OCI-LY7 (cell line): ENCODE data around the gene SSU72. TPM values are rescaled to one million over a fixed set of nuclear protein-coding genes. Genes with fewer than 3 reads are reported as not detected.

Source experiments
- BruUV-seq: library from RNA; stranded (reverse); fragments of 400-500 nt; replicated peaks from 2 replicates; lab custom pipeline; 2021; lab: Mats Ljungman, UMichigan
- CTCF ChIA-PET: fragments of 300-600 bp; sonication (Branson Sonifier 250); formaldehyde crosslinking; loops from one replicate; lab custom pipeline; 2022; ENCODE audit warnings: antibody characterized with exemption; ENCODE audit not compliant: unreplicated experiment; lab: Charles Lee
- POLR2A ChIA-PET: fragments of 300-600 bp; sonication (Branson Sonifier 250); formaldehyde crosslinking; loops from one replicate; lab custom pipeline; 2022; ENCODE audit warnings: antibody characterized with exemption; lab: Charles Lee
- DNase-seq: peaks from one replicate; pipeline ENCODE4 v3.0.0-alpha.2; 2015; ENCODE audit warnings: low spot score
- H2AFZ ChIP-seq: fragments of 200-600 bp; sonication (generic), shearing (Covaris generic); 2 replicates; pipeline ENCODE4 v1.6.1; 2014; ENCODE audit warnings: mild to moderate bottlenecking, antibody characterized with exemption, low read length, moderate library complexity
- H3K27ac ChIP-seq: fragments of 200-600 bp; sonication (generic); 2 replicates; pipeline ENCODE4 v1.5.1; 2014; ENCODE audit warnings: mixed run types, low read depth, mild to moderate bottlenecking, moderate library complexity, low read length, inconsistent platforms; ENCODE audit not compliant: poor library complexity, severe bottlenecking
- H3K36me3 ChIP-seq: fragments of 200-600 bp; sonication (generic); 2 replicates; pipeline ENCODE4 v1.6.1; 2014; ENCODE audit warnings: mild to moderate bottlenecking, antibody characterized with exemption, low read length, moderate library complexity, mixed read lengths; ENCODE audit not compliant: insufficient read depth
- H3K4me1 ChIP-seq: fragments of 200-600 bp; sonication (generic); 2 replicates; pipeline ENCODE4 v1.5.1; 2014; ENCODE audit warnings: mild to moderate bottlenecking, low read length; ENCODE audit not compliant: insufficient read depth, poor library complexity, severe bottlenecking
- H3K4me2 ChIP-seq: fragments of 200-600 bp; sonication (generic); 2 replicates; pipeline ENCODE4 v1.6.1; 2014; ENCODE audit warnings: mild to moderate bottlenecking, low read length
- H3K4me3 ChIP-seq: fragments of 200-600 bp; sonication (generic); 2 replicates; pipeline ENCODE4 v1.5.1; 2014; ENCODE audit warnings: mild to moderate bottlenecking, low read depth, low read length; ENCODE audit not compliant: poor library complexity, severe bottlenecking
- H3K79me2 ChIP-seq: fragments of 200-600 bp; sonication (generic); 2 replicates; pipeline ENCODE4 v1.6.1; 2016; ENCODE audit warnings: low read depth, mild to moderate bottlenecking, low read length, moderate library complexity, mixed read lengths; ENCODE audit not compliant: insufficient read depth
- H3K9me2 ChIP-seq: fragments of 200-600 bp; sonication (generic); 2 replicates; pipeline ENCODE4 v1.6.1; 2016; ENCODE audit warnings: mild to moderate bottlenecking, low read length, mixed read lengths; ENCODE audit not compliant: insufficient read depth
- H3K9me3 ChIP-seq: fragments of 200-600 bp; sonication (generic); 2 replicates; pipeline ENCODE4 v1.6.1; 2014; ENCODE audit warnings: mild to moderate bottlenecking, mixed run types, low read length, mixed read lengths
- H4K20me1 ChIP-seq: fragments of 200-600 bp; sonication (generic); 2 replicates; pipeline ENCODE4 v1.6.1; 2014; ENCODE audit warnings: mild to moderate bottlenecking, antibody characterized with exemption, low read length, moderate library complexity, mixed read lengths; ENCODE audit not compliant: insufficient read depth
- CTCF ChIP-seq: fragments of 200-600 bp; sonication (generic); conservative IDR thresholded peaks from 2 replicates; pipeline ENCODE4 v1.5.1; 2014; ENCODE audit warnings: mild to moderate bottlenecking, antibody characterized with exemption, low read length, moderate library complexity, mixed read lengths
- EZH2phosphoT487 ChIP-seq: fragments of 200-600 bp; sonication (generic); IDR thresholded peaks from 2 replicates; pipeline ENCODE4 v1.6.1; 2018; ENCODE audit warnings: low read depth, borderline replicate concordance, mild to moderate bottlenecking, mixed run types, antibody characterized with exemption, low read length, moderate library complexity, mixed read lengths
- intact Hi-C: fragments of 100-400 bp; cut with micrococcal nuclease; formaldehyde crosslinking; loops from one replicate; pipeline ENCODE4 v1.10.0; 2022; ENCODE audit not compliant: unreplicated experiment
- total RNA-seq, 2 experiments: library from RNA; depleted of rRNA in 1 of 2; stranded (reverse); fragments of >200 nt in 1 of 2; shearing (Covaris generic) in 1 of 2; gene quantifications; 2 replicates each; pipeline ENCODE4 v1.2.3, GENCODE V29; 2014 to 2022

SSU72 gene
- total RNA-seq, 2 experiments from 2014 or later: 97.7 to 149 TPM

- no peak overlapping the region for H3K4me2 ChIP-seq
- POLR2A ChIA-PET: interaction anchor here (0.8 to 1.1 kb wide), 2 partner anchors 11 to 13 kb away, joined by 3 read pairs; no protein-coding TSS in a partner anchor
- intact Hi-C loops: no loop called here
These were observed 2.8 kb upstream of the SSU72 start for GRCh38 chr1:1577367-1578011.

GRCh38 chr1:1573843-1574720 lies 581 bp downstream of the SSU72 start:
- TF ChIP-seq CTCF: peak; percentile 56; the same call in 1 of the 2 replicates
- no peak for TF ChIP-seq EZH2phosphoT487
- peaks cover 13% of the 10 kb centered on the region for H3K4me1 ChIP-seq
- no peaks in the 10 kb centered on the region for H3K9me2 ChIP-seq
- 0 out of 2 replicates have a peak overlapping the region, but pooled peaks have one; percentile 24 for H2AFZ ChIP-seq
- H3K4me3 ChIP-seq: peak overlapping the region; percentile 88
- BruUV-seq: no TSS peak
- peaks cover 52% of the 10 kb centered on the region for H3K79me2 ChIP-seq
- H3K9me3 ChIP-seq: no peaks in the 10 kb centered on the region
- POLR2A ChIA-PET: interaction anchor here (0.7 to 1.3 kb wide), 2 partner anchors 167 to 763 kb away, joined by 3 read pairs; partner anchors contain the start of gene MRPL20
- intact Hi-C loops: loop anchor here (5.0 kb wide), 1 partner anchor 43 kb away; the partner anchor contains the start of gene MIB2
- peak overlapping the region; percentile 74 for H3K4me2 ChIP-seq
- peaks cover 35% of the 10 kb centered on the region for H3K36me3 ChIP-seq
- no peaks in the 10 kb centered on the region for H4K20me1 ChIP-seq
- H3K27ac ChIP-seq: peak overlapping the region; percentile 69
- CTCF ChIA-PET: no interaction called here
- DNase-seq: peak; percentile 84

More at GRCh38 chr1:1577367-1578011, 2.8 kb upstream of the SSU72 start:
- Histone ChIP-seq H3K27ac (no peak overlapping the region), H3K79me2 (peaks cover 19% of the 10 kb centered on the region), H3K4me1 (peaks cover 7% of the 10 kb centered on the region), H2AFZ (no peak overlapping the region), H4K20me1 (no peaks in the 10 kb centered on the region), H3K4me3 (no peak overlapping the region), H3K9me2 (no peaks in the 10 kb centered on the region), H3K36me3 (peaks cover 7% of the 10 kb centered on the region), H3K9me3 (no peaks in the 10 kb centered on the region)
- CTCF ChIA-PET: no interaction called here
- DNase-seq: no peak
- TF ChIP-seq CTCF (no peak), EZH2phosphoT487 (no peak)
- no TSS peak for BruUV-seq
